Activated CD4-positive, alpha-beta T cell treated with anti-CD3 and anti-CD28 coated beads, Interleukin-2, Interleukin-6, amounts not matched to agents 100 ng/mL and 50 ng/mL, durations not matched to agents 16 hours and 8 hours (primary cell): Measurements from ENCODE around the gene ZNF232.
"Not testable (repeated sequence)": the region's sequence is repeated elsewhere in the genome, so short reads cannot be mapped to it uniquely, and the experiment has no call there.

Experiments
- DNase-seq: peaks from one replicate; pipeline ENCODE4 v3.0.0-alpha.2; 2020

The ZNF232 gene

DNA sequence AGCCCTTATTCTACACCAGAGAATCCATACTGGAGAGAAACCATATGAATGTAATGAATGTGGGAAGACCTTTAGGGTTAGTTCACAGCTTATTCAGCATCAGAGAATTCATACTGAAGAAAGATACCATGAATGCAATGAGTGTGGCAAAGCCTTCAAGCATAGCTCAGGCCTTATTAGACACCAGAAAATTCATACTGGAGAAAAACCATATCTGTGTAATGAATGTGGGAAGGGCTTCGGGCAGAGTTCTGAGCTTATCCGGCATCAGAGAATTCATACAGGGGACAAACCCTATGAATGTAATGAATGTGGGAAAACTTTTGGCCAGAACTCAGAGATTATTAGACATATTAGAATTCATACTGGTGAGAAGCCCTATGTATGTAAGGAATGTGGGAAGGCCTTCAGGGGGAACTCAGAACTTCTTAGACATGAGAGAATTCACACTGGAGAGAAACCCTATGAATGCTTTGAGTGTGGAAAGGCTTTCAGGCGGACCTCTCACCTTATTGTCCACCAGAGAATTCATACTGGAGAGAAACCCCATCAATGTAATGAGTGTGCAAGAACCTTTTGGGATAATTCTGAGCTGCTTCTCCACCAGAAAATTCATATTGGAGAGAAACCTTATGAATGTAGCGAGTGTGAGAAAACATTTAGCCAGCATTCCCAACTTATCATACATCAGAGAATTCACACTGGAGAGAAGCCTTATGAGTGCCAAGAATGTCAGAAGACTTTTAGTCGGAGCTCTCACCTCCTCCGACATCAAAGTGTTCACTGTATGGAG, 19.3 kb downstream of the ZNF232 start:
- no peak for DNase-seq

DNA sequence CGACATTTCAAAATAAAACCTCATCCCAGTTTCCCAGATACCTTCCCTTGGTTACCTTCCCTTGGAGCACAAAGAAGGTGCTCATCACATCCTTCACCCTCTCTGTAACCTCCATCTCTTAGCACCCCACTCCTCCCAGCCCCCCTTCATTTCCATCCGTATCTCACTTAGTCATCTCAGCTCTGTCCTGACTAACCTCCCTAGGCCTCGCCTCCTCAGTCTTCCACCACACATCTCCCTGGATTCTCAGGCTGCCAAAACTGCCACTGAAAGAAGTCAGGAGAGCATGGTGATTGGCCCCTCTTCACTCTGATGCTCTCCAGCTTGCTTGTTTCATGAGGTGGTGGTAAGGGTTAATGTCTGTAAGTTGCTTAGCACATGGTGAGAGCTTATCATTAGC, 31.1 kb downstream of the ZNF232 start:
- DNase-seq: no peak

DNA sequence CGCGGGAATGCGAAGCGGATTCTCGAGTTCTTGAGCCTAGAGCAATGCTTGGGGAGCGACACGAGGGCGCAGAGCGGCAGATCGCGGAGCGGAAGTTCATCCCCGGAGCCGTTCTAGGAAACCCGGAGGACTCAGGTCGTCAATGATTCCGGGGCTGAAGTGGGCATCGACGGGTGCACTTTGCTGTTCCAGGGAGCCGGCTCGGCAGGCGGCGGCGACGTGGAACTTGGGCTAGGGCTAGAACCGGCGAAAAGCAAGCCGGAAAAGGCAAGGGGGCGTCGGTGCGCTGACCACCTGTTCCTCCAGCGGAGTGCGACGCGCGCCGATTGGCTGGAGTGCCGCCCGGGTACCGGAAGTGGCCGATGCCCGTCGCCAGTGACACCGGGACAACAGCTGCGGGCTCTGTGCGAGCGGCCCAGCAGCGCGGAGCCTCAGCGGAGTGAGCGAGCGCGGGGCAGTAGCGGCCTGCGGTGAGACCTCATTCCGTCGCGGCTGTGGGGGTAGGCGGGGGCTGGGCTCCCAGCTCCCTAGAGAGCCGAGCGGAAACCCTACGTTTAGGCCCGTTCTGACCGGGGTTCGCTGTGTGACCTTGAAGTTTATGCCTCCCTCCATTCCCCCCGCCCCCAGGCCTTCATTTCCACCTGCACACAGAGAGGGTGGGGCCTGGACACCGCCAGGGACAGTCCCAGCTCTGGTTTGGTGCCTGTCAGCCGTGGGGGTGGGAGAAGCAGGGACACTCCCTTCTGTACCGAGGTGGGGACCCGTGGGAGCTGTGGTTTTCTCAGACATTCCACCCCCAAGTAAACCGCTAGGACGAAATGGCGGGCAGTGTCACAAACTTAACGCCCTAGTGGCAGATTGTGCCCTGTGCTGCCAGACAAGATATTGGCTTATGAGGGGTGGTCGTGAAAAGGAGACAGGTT, 33.3 kb downstream of the ZNF232 start, which contains the start of gene ZFP3:
Gene ZFP3, plus strand, starts transcription at position 362 of the 923 bp plus-strand sequence. CDS start 13,038 bp downstream, outside the sequence.
- peak; percentile 69 for DNase-seq

DNA sequence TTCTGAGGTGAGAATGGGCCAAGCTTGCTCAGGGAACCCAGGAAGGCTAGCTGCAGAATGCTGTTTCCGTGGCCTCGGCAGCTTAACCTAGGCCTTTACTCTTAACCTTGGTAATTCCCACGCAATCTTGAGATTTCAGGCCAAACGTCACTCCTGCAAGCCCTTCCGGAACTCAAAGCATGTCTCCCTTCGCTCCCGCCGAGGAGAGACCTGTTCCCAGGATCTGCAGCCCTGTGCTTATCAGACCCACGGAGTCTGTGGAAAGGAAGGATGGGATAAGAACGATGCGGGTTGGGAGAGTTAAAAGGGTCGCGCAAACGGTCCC, 33.9 kb downstream of the ZNF232 start:
- DNase-seq: no peak

DNA sequence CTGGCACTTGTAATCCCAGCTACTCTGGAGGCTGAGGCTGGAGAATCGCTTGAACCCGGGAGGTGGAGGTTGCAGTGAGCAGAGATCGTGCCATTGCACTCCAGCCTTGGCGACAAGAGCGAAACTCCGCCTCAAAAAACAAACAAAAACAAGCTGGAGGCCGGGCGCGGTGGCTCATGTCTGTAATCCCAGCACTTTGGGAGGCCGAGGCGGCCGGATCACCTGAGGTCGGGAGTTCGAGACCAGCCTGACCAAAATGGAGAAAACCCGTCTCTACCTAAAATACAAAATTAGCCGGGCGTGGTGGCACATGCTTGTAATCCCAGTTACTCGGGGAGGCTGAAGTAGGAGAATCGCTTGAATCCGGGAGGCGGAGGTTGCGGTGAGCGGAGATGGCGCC, 34.4 kb downstream of the ZNF232 start:
- DNase-seq: not testable (repeated sequence)

DNA sequence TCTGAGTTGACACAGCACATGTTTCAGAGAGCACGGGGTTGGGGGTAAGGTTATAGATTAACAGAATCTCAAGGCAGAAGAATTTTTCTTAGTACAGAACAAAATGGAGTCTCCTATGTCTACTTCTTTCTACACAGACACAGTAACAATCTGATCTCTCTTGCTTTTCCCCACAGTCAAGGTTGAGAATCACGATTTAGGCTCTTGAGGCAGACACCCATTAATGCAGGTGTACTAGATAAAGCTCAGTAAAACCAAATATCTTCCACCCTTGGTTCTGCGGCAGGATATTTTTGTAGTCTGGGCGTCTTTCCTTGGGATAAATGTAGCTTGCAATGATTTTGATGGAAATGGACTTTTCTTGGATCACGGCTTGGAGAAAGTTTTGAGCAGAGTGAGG, 36.2 kb downstream of the ZNF232 start:
- not testable (repeated sequence) for DNase-seq

DNA sequence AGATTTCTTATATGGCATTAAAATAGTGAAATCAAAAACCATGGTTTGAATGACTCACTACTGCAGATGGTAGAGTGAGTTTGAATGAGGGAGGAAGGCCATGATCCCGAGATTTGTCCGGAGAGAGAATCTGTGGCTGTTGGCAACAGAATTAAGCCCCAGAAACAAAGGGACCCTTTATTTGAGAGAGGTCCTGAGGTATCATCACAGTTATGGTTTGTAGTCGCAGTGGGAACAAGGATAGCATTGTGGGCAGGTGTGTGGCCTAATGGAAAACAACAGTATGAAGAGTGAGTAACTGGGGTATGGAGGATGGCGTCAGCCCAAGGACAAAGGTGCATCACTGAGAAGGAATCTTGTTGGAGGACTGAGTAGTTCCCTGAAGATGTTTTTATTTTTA, 42.0 kb downstream of the ZNF232 start:
- DNase-seq: no peak

DNA sequence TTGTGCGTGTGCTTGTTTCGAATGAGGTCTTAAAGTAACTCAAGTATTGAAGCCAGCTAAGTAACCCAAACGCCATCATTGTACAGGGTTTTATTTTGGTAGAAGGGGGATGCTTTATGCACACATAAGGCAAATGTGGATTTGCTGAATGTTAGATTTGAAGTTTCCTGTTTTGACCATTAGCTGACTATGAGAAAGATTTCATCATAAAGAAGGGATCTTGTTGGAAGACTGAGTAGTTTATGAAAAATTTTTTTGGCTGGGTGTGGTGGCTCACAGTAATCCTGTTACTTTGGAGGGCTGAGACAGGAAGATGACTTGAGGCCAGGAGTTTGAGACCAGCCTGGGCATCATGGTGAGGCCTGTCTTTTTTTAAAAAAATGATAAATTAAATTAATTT, 43.4 kb downstream of the ZNF232 start:
- DNase-seq: no peak

DNA sequence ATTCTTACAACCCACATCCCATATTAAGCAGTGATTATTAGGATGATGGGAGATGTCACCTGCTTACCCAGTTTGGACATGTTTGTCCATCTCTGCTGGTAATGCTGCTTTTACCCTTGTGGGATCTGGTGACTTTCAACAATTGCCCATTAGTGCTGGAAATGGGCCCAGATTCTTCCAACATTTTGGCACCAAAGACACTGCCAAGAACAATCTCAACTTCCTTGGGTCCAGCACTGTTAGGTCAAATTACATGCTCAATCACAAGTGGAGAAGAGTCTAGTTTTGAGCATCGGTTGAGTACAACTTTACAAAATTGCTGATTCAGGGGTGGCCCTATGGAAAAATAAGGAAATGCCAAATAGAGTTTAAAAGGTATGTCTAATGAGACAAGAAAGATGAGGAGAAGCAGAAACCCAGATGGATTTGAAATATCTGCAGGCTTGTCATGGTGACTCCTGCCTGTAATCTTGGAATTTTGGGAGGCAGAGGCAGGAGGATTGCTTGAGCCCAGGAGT, 46.4 kb downstream of the ZNF232 start:
- no peak for DNase-seq
